ENCODE data around the gene SLC6A3.
A peak's percentile ranks its signal among the peaks of the same experiment; 100 is the strongest.

The SLC6A3 gene

GRCh38 chr5:1345876-1346626, 99.2 kb downstream of the SLC6A3 start:
- no peak for DNase-seq (ENCODE audit: extremely low read depth, low read depth)
- TF ChIP-seq CTCF (IDR thresholded peaks at IDR 0.05; ENCODE audit: low read depth, low read length) = no peak

GRCh38 chr5:1344975-1345838, 100.0 kb downstream of the SLC6A3 start, which contains the start of gene CLPTM1L:
Gene CLPTM1L (minus strand): TSS chr5:1345099. CDS start chr5:1344841, 258 bp downstream.
- TF ChIP-seq CTCF (IDR thresholded peaks at IDR 0.05; ENCODE audit: low read depth, low read length) = no peak
- peak; percentile 51 for DNase-seq (ENCODE audit: extremely low read depth, low read depth)

DNA sequence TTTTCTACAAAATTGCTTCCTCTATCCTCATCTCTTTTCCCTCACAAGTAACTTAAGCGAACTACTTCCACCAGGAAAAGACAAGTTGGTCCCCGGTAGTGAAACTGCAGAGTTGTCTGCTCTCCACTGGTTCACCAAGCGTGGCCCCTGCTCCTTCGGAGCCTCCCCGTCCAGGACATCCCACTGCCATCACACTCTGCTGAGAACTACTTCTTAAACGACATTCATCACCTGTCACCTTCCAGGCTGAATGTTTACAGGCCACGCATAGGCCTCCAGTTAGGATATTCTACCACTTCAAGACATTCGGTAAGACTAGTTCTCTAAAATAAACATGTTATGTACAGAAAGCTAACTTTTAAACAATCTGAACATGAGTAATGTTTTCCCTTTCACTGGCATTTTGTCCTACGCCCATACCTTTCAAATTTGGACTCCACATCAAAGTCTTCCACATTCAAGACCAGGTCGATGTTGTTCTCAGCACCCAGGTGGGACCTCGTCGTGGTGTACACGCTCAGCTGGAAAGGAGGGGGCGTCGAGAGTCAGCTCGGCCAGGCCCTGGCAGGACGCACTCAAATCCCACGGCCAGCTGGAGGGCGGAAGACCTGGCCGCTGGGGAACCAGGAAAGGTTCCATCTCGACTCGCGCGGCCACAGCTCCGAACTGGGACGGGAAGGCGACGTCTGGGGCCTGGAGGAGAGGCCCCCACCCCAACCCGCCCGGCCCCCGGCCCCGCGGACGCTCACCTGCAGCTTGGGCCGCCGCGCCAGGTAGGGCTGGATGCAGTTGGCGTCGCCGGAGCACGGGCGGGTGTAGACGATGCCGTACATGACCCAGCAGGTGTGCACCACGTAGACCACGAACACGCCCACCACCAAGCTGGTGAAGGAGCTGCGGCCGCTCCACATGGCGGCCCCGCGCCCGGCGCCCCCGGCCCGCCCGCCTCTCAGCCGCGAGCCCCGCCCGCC, 101.0 kb downstream of the SLC6A3 start:
- DNase-seq (ENCODE audit: extremely low read depth, low read depth) = no peak
- TF ChIP-seq CTCF (IDR thresholded peaks at IDR 0.05; ENCODE audit: low read depth, low read length) = no peak

- TF ChIP-seq CTCF (IDR thresholded peaks at IDR 0.05; ENCODE audit: low read depth, low read length) = no peak
- DNase-seq (ENCODE audit: extremely low read depth, low read depth) = no peak
Measured at GRCh38 chr5:1343315-1343751, 101.9 kb downstream of the SLC6A3 start.

All from AG09319 (cell line).